Activated CD8-positive, alpha-beta T cell treated with anti-CD3 and anti-CD28 coated beads, Interleukin-2, amount 10 ng/mL, durations not matched to agents 7 days and 5 days (primary cell): ENCODE measurements around the gene FAM3A. TPM values are rescaled to one million over a fixed set of nuclear protein-coding genes. Genes with fewer than 3 reads are reported as not detected.

ENCODE experiments used
- ATAC-seq: fragments of 150-1000 bp; cut with Tn5 transposase; one replicate; pipeline ENCODE4 v1.10.0; 2021; ENCODE audit warnings: moderate library complexity
- CTCF ChIA-PET: fragments of 350-600 bp; sonication (Branson Sonifier 250); formaldehyde crosslinking; loops from one replicate; lab custom pipeline; 2021; ENCODE audit warnings: antibody characterized with exemption; lab: Charles Lee
- POLR2A ChIA-PET: fragments of 350-600 bp; sonication (Branson Sonifier 250); formaldehyde crosslinking; loops from one replicate; lab custom pipeline; 2021; ENCODE audit warnings: antibody characterized with exemption; lab: Charles Lee
- DNase-seq: peaks from one replicate; pipeline ENCODE4 v3.0.0-alpha.2; 2020
- H3K27ac Mint-ChIP-seq: one replicate; pipeline ENCODE4 v1.8.0; 2021; ENCODE audit warnings: mild to moderate bottlenecking, mixed read lengths
- H3K27me3 Mint-ChIP-seq: one replicate; pipeline ENCODE4 v1.8.0; 2021; ENCODE audit warnings: low read depth, mixed read lengths
- H3K36me3 Mint-ChIP-seq: one replicate; pipeline ENCODE4 v1.8.0; 2021; ENCODE audit warnings: low read depth, mixed read lengths
- H3K4me1 Mint-ChIP-seq: one replicate; pipeline ENCODE4 v1.8.0; 2021; ENCODE audit warnings: low read depth, mixed read lengths
- H3K4me3 Mint-ChIP-seq: one replicate; pipeline ENCODE4 v1.8.0; 2021; ENCODE audit warnings: mild to moderate bottlenecking, mixed read lengths
- H3K9me3 Mint-ChIP-seq: one replicate; pipeline ENCODE4 v1.8.0; 2022; ENCODE audit warnings: mixed read lengths; ENCODE audit not compliant: insufficient read depth
- total RNA-seq, 2 experiments: library from RNA; stranded (reverse); gene quantifications; one replicate each; pipeline ENCODE4 v1.2.3, GENCODE V29; 2021

Gene FAM3A
- total RNA-seq, 2 experiments from 2014 or later = 28.5 to 31.6 TPM

GRCh38 chrX:154464806-154465365 is 51.1 kb downstream of the FAM3A start:
- Mint-ChIP-seq H3K27ac (no peak overlapping the region), H3K36me3 (peaks cover 16% of the 10 kb centered on the region), H3K4me3 (no peak overlapping the region)

GRCh38 chrX:154463611-154464220 is 52.3 kb downstream of the FAM3A start:
- no peak for ATAC-seq
- Mint-ChIP-seq H3K27me3 (no peaks in the 10 kb centered on the region), H3K27ac (no peak overlapping the region), H3K36me3 (peaks cover 16% of the 10 kb centered on the region), H3K4me3 (no peak overlapping the region), H3K9me3 (no peaks in the 10 kb centered on the region), H3K4me1 (peaks cover 13% of the 10 kb centered on the region)
- CTCF ChIA-PET = no interaction called here
- no peak for DNase-seq
- POLR2A ChIA-PET = no interaction called here

More at GRCh38 chrX:154464806-154465365, 51.1 kb downstream of the FAM3A start:
- Mint-ChIP-seq H3K4me1 (peaks cover 13% of the 10 kb centered on the region), H3K9me3 (no peaks in the 10 kb centered on the region), H3K27me3 (no peaks in the 10 kb centered on the region)
- ChIA-PET POLR2A (no interaction called here), CTCF (no interaction called here)
- no peak for ATAC-seq
- no peak for DNase-seq

- H3K4me3 Mint-ChIP-seq = no peak overlapping the region
- peaks cover 15% of the 10 kb centered on the region for H3K4me1 Mint-ChIP-seq
- H3K27ac Mint-ChIP-seq = no peak overlapping the region
- DNase-seq (no peak), ATAC-seq (no peak)
- ChIA-PET CTCF (no interaction called here), POLR2A (no interaction called here)
- H3K9me3 Mint-ChIP-seq = no peaks in the 10 kb centered on the region
- H3K27me3 Mint-ChIP-seq = no peaks in the 10 kb centered on the region
- peaks cover 16% of the 10 kb centered on the region for H3K36me3 Mint-ChIP-seq
These were observed 53.6 kb downstream of the FAM3A start for GRCh38 chrX:154462396-154462795.

- ATAC-seq (no peak), DNase-seq (no peak)
- CTCF ChIA-PET = no interaction called here
- Mint-ChIP-seq H3K36me3 (peaks cover 11% of the 10 kb centered on the region), H3K4me1 (peaks cover 18% of the 10 kb centered on the region), H3K27ac (no peak overlapping the region), H3K9me3 (no peaks in the 10 kb centered on the region), H3K4me3 (peak overlapping the region; percentile 80), H3K27me3 (no peaks in the 10 kb centered on the region)
- POLR2A ChIA-PET = no interaction called here
These were observed 55.7 kb downstream of the FAM3A start for GRCh38 chrX:154460326-154460725.

- POLR2A ChIA-PET = interaction anchor here (1.2 kb wide), 1 partner anchor 31 kb away, joined by 3 read pairs; the partner anchor contains the start of gene ATP6AP1
- H3K9me3 Mint-ChIP-seq = no peaks in the 10 kb centered on the region
- no peaks in the 10 kb centered on the region for H3K27me3 Mint-ChIP-seq
- ATAC-seq (no peak), DNase-seq (no peak)
- H3K36me3 Mint-ChIP-seq = peaks cover 9% of the 10 kb centered on the region
- H3K4me3 Mint-ChIP-seq = peak overlapping the region; percentile 80
- peaks cover 18% of the 10 kb centered on the region for H3K4me1 Mint-ChIP-seq
- CTCF ChIA-PET = interaction anchor here (1.0 kb wide), 1 partner anchor 29 kb away, joined by 3 read pairs; no protein-coding TSS in a partner anchor
- H3K27ac Mint-ChIP-seq = no peak overlapping the region
These were observed 56.2 kb downstream of the FAM3A start for GRCh38 chrX:154459832-154460231.

- peaks cover 9% of the 10 kb centered on the region for H3K36me3 Mint-ChIP-seq
- peak overlapping the region; percentile 80 for H3K4me3 Mint-ChIP-seq
- H3K27ac Mint-ChIP-seq = peak overlapping the region; percentile 69
- POLR2A ChIA-PET = interaction anchor here (0.9 to 1.4 kb wide), 4 partner anchors 18 to 48 kb away, joined by 3 to 7 read pairs (median 4); partner anchors contain the start of genes ATP6AP1 and TAFAZZIN
- peaks cover 18% of the 10 kb centered on the region for H3K4me1 Mint-ChIP-seq
- CTCF ChIA-PET = interaction anchor here (0.8 to 1.0 kb wide), 2 partner anchors 30 to 68 kb away, joined by 3 read pairs; no protein-coding TSS in a partner anchor
- ATAC-seq (peak; percentile 50), DNase-seq (peak; percentile 31)
- no peaks in the 10 kb centered on the region for H3K27me3 Mint-ChIP-seq
- H3K9me3 Mint-ChIP-seq = no peaks in the 10 kb centered on the region
These were observed 56.9 kb downstream of the FAM3A start for GRCh38 chrX:154458954-154459778.

GRCh38 chrX:154458116-154458953 is 57.7 kb downstream of the FAM3A start, which contains the start of gene PLXNA3:
PLXNA3 (plus strand) TSS chrX:154458281; CDS start chrX:154460184, 1,903 bp downstream.
- H3K36me3 Mint-ChIP-seq = peaks cover 9% of the 10 kb centered on the region
- ATAC-seq (peak; percentile 73), DNase-seq (peak; percentile 62)
- no peaks in the 10 kb centered on the region for H3K27me3 Mint-ChIP-seq
- ChIA-PET CTCF (interaction anchor here (0.8 kb wide), 1 partner anchor 69 kb away, joined by 3 read pairs; no protein-coding TSS in a partner anchor), POLR2A (interaction anchor here (0.8 to 1.4 kb wide), 6 partner anchors 19 to 570 kb away, joined by 3 to 7 read pairs (median 3); partner anchors contain the start of genes SLC10A3 and TAFAZZIN)
- H3K9me3 Mint-ChIP-seq = no peaks in the 10 kb centered on the region
- H3K27ac Mint-ChIP-seq = peak within 1 kb of the TSS; percentile 96
- H3K4me3 Mint-ChIP-seq = peak within 1 kb of the TSS; percentile 91
- peaks cover 18% of the 10 kb centered on the region for H3K4me1 Mint-ChIP-seq

GRCh38 chrX:154457491-154458115 is 58.4 kb downstream of the FAM3A start:
- peak overlapping the region; percentile 91 for H3K4me3 Mint-ChIP-seq
- H3K4me1 Mint-ChIP-seq = peaks cover 18% of the 10 kb centered on the region
- ChIA-PET CTCF (no interaction called here), POLR2A (interaction anchor here (0.8 to 0.9 kb wide), 3 partner anchors 33 to 571 kb away, joined by 3 read pairs; partner anchors contain the start of gene SLC10A3)
- peak overlapping the region; percentile 96 for H3K27ac Mint-ChIP-seq
- ATAC-seq (peak; percentile 68), DNase-seq (peak; percentile 63)
- H3K27me3 Mint-ChIP-seq = no peaks in the 10 kb centered on the region
- H3K36me3 Mint-ChIP-seq = peaks cover 9% of the 10 kb centered on the region
- no peaks in the 10 kb centered on the region for H3K9me3 Mint-ChIP-seq
